C4-2B (cell line): ENCODE results near the gene TUBB2A.

Experiments
- ZFX ChIP-seq: fragments of 450-650 bp; IDR thresholded peaks from 2 replicates; pipeline ENCODE4 v1.6.1; 2017
- TF ChIP-seq, protein P1 (sequence below): fragments of 450-650 bp; conservative IDR thresholded peaks from 2 replicates; pipeline ENCODE4 v1.5.1; 2017; ENCODE audit warnings: mild to moderate bottlenecking

GRCh38 chr6:3147914-3148757 lies 9.2 kb downstream of the TUBB2A start:
- TF ChIP-seq, protein P1, sequence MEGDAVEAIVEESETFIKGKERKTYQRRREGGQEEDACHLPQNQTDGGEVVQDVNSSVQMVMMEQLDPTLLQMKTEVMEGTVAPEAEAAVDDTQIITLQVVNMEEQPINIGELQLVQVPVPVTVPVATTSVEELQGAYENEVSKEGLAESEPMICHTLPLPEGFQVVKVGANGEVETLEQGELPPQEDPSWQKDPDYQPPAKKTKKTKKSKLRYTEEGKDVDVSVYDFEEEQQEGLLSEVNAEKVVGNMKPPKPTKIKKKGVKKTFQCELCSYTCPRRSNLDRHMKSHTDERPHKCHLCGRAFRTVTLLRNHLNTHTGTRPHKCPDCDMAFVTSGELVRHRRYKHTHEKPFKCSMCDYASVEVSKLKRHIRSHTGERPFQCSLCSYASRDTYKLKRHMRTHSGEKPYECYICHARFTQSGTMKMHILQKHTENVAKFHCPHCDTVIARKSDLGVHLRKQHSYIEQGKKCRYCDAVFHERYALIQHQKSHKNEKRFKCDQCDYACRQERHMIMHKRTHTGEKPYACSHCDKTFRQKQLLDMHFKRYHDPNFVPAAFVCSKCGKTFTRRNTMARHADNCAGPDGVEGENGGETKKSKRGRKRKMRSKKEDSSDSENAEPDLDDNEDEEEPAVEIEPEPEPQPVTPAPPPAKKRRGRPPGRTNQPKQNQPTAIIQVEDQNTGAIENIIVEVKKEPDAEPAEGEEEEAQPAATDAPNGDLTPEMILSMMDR, result no peak
- no peak for TF ChIP-seq ZFX
